GM12878 (cell line): ENCODE measurements around the gene ANKRD13D. TPM values are rescaled to one million over a fixed set of nuclear protein-coding genes. Genes with fewer than 3 reads are reported as not detected.

Experiments used
- ATAC-seq: fragments of 200-7000 bp; cut with Tn5 transposase; 3 replicates; pipeline ENCODE4 v1.9.1; 2020; ENCODE audit warnings: mild to moderate bottlenecking, moderate library complexity
- BruUV-seq: library from RNA; stranded (reverse); fragments of 400-500 nt; replicated peaks from 2 replicates; lab custom pipeline; 2021; lab: Mats Ljungman, UMichigan
- CTCF ChIA-PET: fragments of 300-600 bp; sonication (Branson Sonifier 250); formaldehyde crosslinking; extraction: SDS; loops from one replicate; lab custom pipeline; 2021; ENCODE audit warnings: inconsistent platforms; lab: Yijun Ruan, JAX
- POLR2A ChIA-PET: fragments of 350-600 bp; formaldehyde crosslinking; extraction: SDS; loops from one replicate; lab custom pipeline; 2021; ENCODE audit warnings: inconsistent platforms; lab: Charles Lee
- RAD21 ChIA-PET: fragments of 300-600 bp; sonication (Branson Sonifier 250); formaldehyde crosslinking; loops from one replicate; lab custom pipeline; 2023; ENCODE audit warnings: antibody characterized with exemption; ENCODE audit not compliant: unreplicated experiment; lab: Charles Lee
- SMC1A ChIA-PET: fragments of 300-600 bp; sonication (Branson Sonifier 250); formaldehyde crosslinking; loops from one replicate; lab custom pipeline; 2023; ENCODE audit not compliant: unreplicated experiment, uncharacterized antibody; lab: Charles Lee
- DNase-seq: peaks from one replicate; pipeline ENCODE4 v3.0.0-alpha.2; 2011; ENCODE audit warnings: low read depth, low spot score
- FAIRE-seq: peaks from 3 replicates; lab custom pipeline; 2011; peaks lifted over from hg19 to GRCh38; lab: Jason Lieb, UNC
- H2AFZ ChIP-seq: 2 replicates; pipeline ENCODE4 v1.6.0; 2011; ENCODE audit warnings: low read depth, low read length, control low read depth; ENCODE audit not compliant: control insufficient read depth
- H3K27ac ChIP-seq: 2 replicates; pipeline ENCODE4 v1.5.1; 2011; ENCODE audit warnings: control low read depth; ENCODE audit not compliant: control insufficient read depth, insufficient read depth
- H3K27me3 ChIP-seq, 2 experiments: replicated peaks in 1 of 2; 2 replicates each; pipeline versions ENCODE4 v1.6.0 to v1.6.1; 2011; ENCODE audit warnings: low read length in 1 of 2; ENCODE audit not compliant: control insufficient read depth in 2 of 2, insufficient read depth in 2 of 2
- H3K36me3 ChIP-seq, 2 experiments: 2 replicates each; pipeline ENCODE4 v1.5.1; 2011; ENCODE audit warnings: low read length in 1 of 2; ENCODE audit not compliant: control insufficient read depth in 2 of 2, insufficient read depth in 2 of 2
- H3K4me1 ChIP-seq: 2 replicates; pipeline ENCODE4 v1.6.1; 2011; ENCODE audit warnings: mild to moderate bottlenecking, low read length, moderate library complexity, mixed read lengths; ENCODE audit not compliant: control insufficient read depth, insufficient read depth
- H3K4me2 ChIP-seq: 2 replicates; pipeline ENCODE4 v1.6.0; 2011; ENCODE audit warnings: control low read depth; ENCODE audit not compliant: control insufficient read depth, insufficient read depth
- H3K4me3 ChIP-seq: fragments of 200-600 bp; sonication (generic); 2 replicates; pipeline ENCODE4 v1.5.1; 2016
- H3K79me2 ChIP-seq: 2 replicates; pipeline ENCODE4 v1.6.0; 2011; ENCODE audit warnings: low read length; ENCODE audit not compliant: control insufficient read depth, insufficient read depth
- H3K9ac ChIP-seq: 2 replicates; pipeline ENCODE4 v1.8.0; 2011; ENCODE audit warnings: low read length, control low read depth, mixed read lengths; ENCODE audit not compliant: control insufficient read depth, insufficient read depth
- H3K9me3 ChIP-seq: replicated peaks from 3 replicates; pipeline ENCODE4 v1.5.1; 2011; ENCODE audit warnings: mild to moderate bottlenecking, low read length; ENCODE audit not compliant: control insufficient read depth, insufficient read depth
- H4K20me1 ChIP-seq: 2 replicates; pipeline ENCODE4 v1.6.0; 2011; ENCODE audit not compliant: control insufficient read depth, insufficient read depth
- ETV6 ChIP-seq, 2 experiments: fragments of 450-650 bp in 1 of 2; IDR thresholded peaks in 1 of 2; conservative IDR thresholded peaks in 1 of 2; 2 replicates each; pipeline ENCODE4 v1.6.1; 2014; ENCODE audit warnings: antibody characterized with exemption in 1 of 2, borderline replicate concordance in 1 of 2, low read depth in 1 of 2, mild to moderate bottlenecking in 1 of 2, moderate library complexity in 1 of 2
- GATAD2B ChIP-seq: fragments of 450-650 bp; conservative IDR thresholded peaks from 2 replicates; pipeline ENCODE4 v1.6.1; 2017; ENCODE audit warnings: low read depth, mild to moderate bottlenecking, moderate library complexity
- IRF3 ChIP-seq: fragments of 450-650 bp; IDR thresholded peaks from 2 replicates; pipeline ENCODE4 v1.6.1; 2014; ENCODE audit warnings: mild to moderate bottlenecking
- NFIC ChIP-seq: IDR thresholded peaks from 2 replicates; pipeline ENCODE4 v1.6.1; 2012; ENCODE audit warnings: low read depth, mild to moderate bottlenecking, inconsistent platforms, low read length, moderate library complexity
- SIN3A ChIP-seq: IDR thresholded peaks from 2 replicates; pipeline ENCODE4 v1.6.1; 2012; ENCODE audit warnings: low read depth, low read length, improper control_type of control experiment
- SRF ChIP-seq, 2 experiments: IDR thresholded peaks; 2 replicates each; pipeline ENCODE4 v1.6.1; 2011; ENCODE audit warnings: low read depth in 2 of 2, low read length in 2 of 2, mild to moderate bottlenecking in 1 of 2, moderate library complexity in 1 of 2
- STAT3 ChIP-seq: IDR thresholded peaks from 2 replicates; pipeline ENCODE4 v1.6.1; 2011; ENCODE audit warnings: low read depth, low read length, improper control_type of control experiment
- USF2 ChIP-seq: IDR thresholded peaks from 2 replicates; pipeline ENCODE4 v1.6.1; 2011; ENCODE audit warnings: low read depth, low read length, improper control_type of control experiment, borderline replicate concordance
- ZZZ3 ChIP-seq: IDR thresholded peaks from 2 replicates; pipeline ENCODE4 v1.6.1; 2011; ENCODE audit warnings: low read depth; ENCODE audit not compliant: control insufficient read depth, insufficient read length
- WGBS: methylation state at CpG from one replicate; pipeline ENCODE4 v1.1.6; 2016; ENCODE audit warnings: low lambda C conversion rate; ENCODE audit not compliant: insufficient replicate concordance, insufficient coverage; ENCODE audit errors: missing lambda C conversion rate; 5-methylcytosine and 5-hydroxymethylcytosine counted together
- in situ Hi-C: fragments of 300-500 bp; cut with MboI; formaldehyde crosslinking; loops from 9 replicates; pipeline ENCODE4 v1.14.3; 2018; ENCODE audit warnings: mixed read lengths
- intact Hi-C: fragments of 100-400 bp; cut with micrococcal nuclease; formaldehyde crosslinking; loops from one replicate; pipeline ENCODE4 v1.14.2; 2022; ENCODE audit not compliant: unreplicated experiment
- polyA plus RNA-seq, 11 experiments: library from polyadenylated mRNA; depleted of rRNA in 4 of 11; unstranded in 6 of 11; stranded (reverse) in 5 of 11; fragments of >200 nt; fragmentation: Nextera tagmentation in 4 of 11; fragmentation: Illumina TruSeq in 1 of 11; extraction: Ambion mirVana in 4 of 11; extraction: Trizol in 1 of 11; gene quantifications; 1 replicate in 1 of 11; 2 replicates in 10 of 11; pipeline versions ENCODE4 v1.2.1 to v1.2.3, GENCODE V29; 2011 to 2016; ENCODE audit warnings: inconsistent platforms in 2 of 11, missing spikeins in 2 of 11, low read depth in 1 of 11
- total RNA-seq, 4 experiments: library from RNA; depleted of rRNA in 3 of 4; stranded (reverse); fragments of >200 nt in 3 of 4; fragmentation: Illumina TruSeq in 1 of 4; extraction: Trizol in 1 of 4; gene quantifications; 2 replicates each; pipeline versions ENCODE4 v1.2.1 to v1.2.3, GENCODE V29; 2013 to 2021

The ANKRD13D gene
- total and polyA plus RNA-seq, 10 of the 15 experiments (the other 5 are each of a cell fraction or from before 2014, with no cell fraction given): 2.0 to 56.2 (median 21.4) TPM

GRCh38 chr11:67303835-67304411, 14.8 kb downstream of the ANKRD13D start:
- H3K27ac ChIP-seq: no peak overlapping the region
- DNase-seq (no peak), ATAC-seq (no peak), FAIRE-seq (no peak)
- intact Hi-C loops: no loop called here
- H3K9ac ChIP-seq: no peak overlapping the region
- 39% methylated on average over 38 of the region's 43 CpGs for WGBS
- in situ Hi-C loops: no loop called here
- no peak overlapping the region for H3K4me2 ChIP-seq
- POLR2A ChIA-PET: no interaction called here
- RAD21 ChIA-PET: no interaction called here
- H3K27me3 ChIP-seq: no peaks in the 10 kb centered on the region
- SMC1A ChIA-PET: no interaction called here
- H3K79me2 ChIP-seq: no peaks in the 10 kb centered on the region
- peaks cover 0 to 22% of the 10 kb centered on the region in 2 experiments; a peak in 2 of 4 replicates for H3K36me3 ChIP-seq
- H3K4me3 ChIP-seq: no peak overlapping the region
- H2AFZ ChIP-seq: no peak overlapping the region
- TF ChIP-seq GATAD2B (no peak), STAT3 (no peak), ETV6 (conservative IDR thresholded peaks at IDR 0.05 in 1 of 2, IDR thresholded peaks at IDR 0.05 in 1 of 2; ENCODE audit: borderline replicate concordance in 1 of 2, low read depth in 1 of 2) (no peak)
- TF ChIP-seq, all 136 proteins: peak for 0
- no TSS peak for BruUV-seq
- CTCF ChIA-PET: interaction anchor here (1.0 kb wide), 1 partner anchor 16 kb away, joined by 3 read pairs; no protein-coding TSS in a partner anchor
- no peaks in the 10 kb centered on the region for H4K20me1 ChIP-seq
- H3K9me3 ChIP-seq: no peaks in the 10 kb centered on the region
- H3K4me1 ChIP-seq: no peaks in the 10 kb centered on the region

- H3K4me3 ChIP-seq: no peak overlapping the region
- H3K79me2 ChIP-seq: no peaks in the 10 kb centered on the region
- no peaks in the 10 kb centered on the region for H4K20me1 ChIP-seq
- H3K4me2 ChIP-seq: no peak overlapping the region
- H3K27me3 ChIP-seq: no peaks in the 10 kb centered on the region
- ChIA-PET RAD21 (no interaction called here), CTCF (no interaction called here), SMC1A (no interaction called here), POLR2A (interaction anchor here (0.6 kb wide), 1 partner anchor 207 kb away, joined by 4 read pairs; no protein-coding TSS in a partner anchor)
- no peaks in the 10 kb centered on the region for H3K9me3 ChIP-seq
- DNase-seq (no peak), ATAC-seq (no peak), FAIRE-seq (no peak)
- in situ Hi-C loops (no loop called here), intact Hi-C loops (no loop called here)
- no peak overlapping the region for H3K27ac ChIP-seq
- no peak overlapping the region for H3K9ac ChIP-seq
- H3K4me1 ChIP-seq: no peaks in the 10 kb centered on the region
- BruUV-seq: no TSS peak
- WGBS: 92% methylated on average over 14 of the region's 14 CpGs
- peaks cover 0 to 17% of the 10 kb centered on the region in 2 experiments; a peak in 2 of 4 replicates for H3K36me3 ChIP-seq
- TF ChIP-seq SIN3A (no peak), NFIC (no peak), SRF (IDR thresholded peaks at IDR 0.05; ENCODE audit: low read depth in 2 of 2, low read length in 2 of 2) (no peak), STAT3 (no peak), USF2 (no peak), ZZZ3 (no peak), IRF3 (no peak)
- H2AFZ ChIP-seq: no peak overlapping the region
Measured at GRCh38 chr11:67304511-67305113, 15.5 kb downstream of the ANKRD13D start.
